MCF 10A (cell line): ENCODE measurements around the gene ADGRL1. TPM values are rescaled to one million over a fixed set of nuclear protein-coding genes. Genes with fewer than 3 reads are reported as not detected.
"Not testable (repeated sequence)": the region's sequence is repeated elsewhere in the genome, so short reads cannot be mapped to it uniquely, and the experiment has no call there.

ENCODE experiments used
- BruUV-seq: library from RNA; stranded (reverse); fragments of 400-500 nt; replicated peaks from 2 replicates; lab custom pipeline; 2021; lab: Mats Ljungman, UMichigan
- CTCF ChIA-PET: fragments of 300-600 bp; sonication (Branson Sonifier 250); formaldehyde crosslinking; extraction: SDS; loops from one replicate; lab custom pipeline; 2021; ENCODE audit warnings: antibody characterized with exemption, inconsistent platforms; lab: Yijun Ruan, JAX
- POLR2A ChIA-PET: fragments of 300-600, 350-650 bp; sonication (Branson Sonifier 250); formaldehyde crosslinking; extraction: SDS; loops from one replicate; lab custom pipeline; 2020; ENCODE audit warnings: antibody characterized with exemption, inconsistent platforms; lab: Yijun Ruan, JAX
- DNase-seq: peaks from one replicate; pipeline ENCODE4 v3.0.0-alpha.2; 2018; ENCODE audit not compliant: unreplicated experiment
- H3K27ac Mint-ChIP-seq: one replicate; pipeline ENCODE4 v1.8.0; 2022; ENCODE audit warnings: mild to moderate bottlenecking, low read depth, mixed read lengths; ENCODE audit not compliant: unreplicated experiment
- H3K27me3 Mint-ChIP-seq: one replicate; pipeline ENCODE4 v1.8.0; 2022; ENCODE audit warnings: mixed read lengths; ENCODE audit not compliant: insufficient read depth, unreplicated experiment
- H3K36me3 Mint-ChIP-seq: one replicate; pipeline ENCODE4 v1.8.0; 2022; ENCODE audit warnings: mild to moderate bottlenecking, moderate library complexity, mixed read lengths; ENCODE audit not compliant: insufficient read depth, unreplicated experiment
- H3K4me1 Mint-ChIP-seq: one replicate; pipeline ENCODE4 v1.8.0; 2022; ENCODE audit warnings: mixed read lengths; ENCODE audit not compliant: insufficient read depth, unreplicated experiment
- H3K4me3 Mint-ChIP-seq: one replicate; pipeline ENCODE4 v1.8.0; 2022; ENCODE audit warnings: mild to moderate bottlenecking, moderate library complexity, mixed read lengths; ENCODE audit not compliant: unreplicated experiment
- H3K9me3 Mint-ChIP-seq: one replicate; pipeline ENCODE4 v1.8.0; 2022; ENCODE audit warnings: mixed read lengths; ENCODE audit not compliant: unreplicated experiment
- intact Hi-C: fragments of 100-400 bp; cut with micrococcal nuclease; formaldehyde crosslinking; loops from 2 replicates; pipeline ENCODE4 v1.14.1; 2022
- total RNA-seq: library from RNA; stranded (reverse); gene quantifications from 2 replicates; pipeline ENCODE4 v1.2.3, GENCODE V29; 2022
- TF ChIP-seq, protein P1 (sequence below): fragments of 200-600 bp; IDR thresholded peaks from one replicate; pipeline ENCODE4 v1.8.0; 2022; ENCODE audit warnings: antibody characterized with exemption, mild to moderate bottlenecking; ENCODE audit not compliant: unreplicated experiment

Gene ADGRL1
- total RNA-seq, 1 experiment from 2014 or later = 15.9 TPM

DNA sequence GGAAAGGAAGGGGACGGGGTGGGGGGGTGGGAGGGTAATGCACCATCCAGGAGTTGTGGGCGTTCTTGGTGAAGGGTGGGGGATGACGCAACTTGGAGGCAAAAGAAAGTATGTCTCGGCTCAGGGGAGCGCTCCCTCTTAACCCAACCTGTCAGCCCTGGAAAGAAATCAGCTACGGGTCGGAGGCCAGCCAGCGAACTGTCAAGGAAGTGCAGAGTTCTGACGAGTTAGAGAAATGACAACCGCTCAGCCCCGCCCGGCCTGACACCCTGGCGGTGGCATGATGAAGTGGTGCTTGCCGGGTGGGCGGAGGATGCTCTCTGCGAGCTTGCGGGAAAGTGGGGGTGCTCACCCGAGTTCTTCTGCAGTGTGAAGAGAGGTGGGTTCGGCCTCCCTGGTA, 15.4 kb upstream of the ADGRL1 start:
- intact Hi-C loops, BruUV-seq, H3K4me3 Mint-ChIP-seq, H3K9me3 Mint-ChIP-seq, H3K27me3 Mint-ChIP-seq, H3K27ac Mint-ChIP-seq, H3K36me3 Mint-ChIP-seq: not testable (repeated sequence)
- DNase-seq = peak; percentile 43
- POLR2A ChIA-PET = interaction anchor here (0.7 kb wide), 1 partner anchor 108 kb away, joined by 3 read pairs; no protein-coding TSS in a partner anchor
- CTCF ChIA-PET = interaction anchor here (0.6 kb wide), 1 partner anchor 245 kb away, joined by 3 read pairs; no protein-coding TSS in a partner anchor
- TF ChIP-seq, protein P1, sequence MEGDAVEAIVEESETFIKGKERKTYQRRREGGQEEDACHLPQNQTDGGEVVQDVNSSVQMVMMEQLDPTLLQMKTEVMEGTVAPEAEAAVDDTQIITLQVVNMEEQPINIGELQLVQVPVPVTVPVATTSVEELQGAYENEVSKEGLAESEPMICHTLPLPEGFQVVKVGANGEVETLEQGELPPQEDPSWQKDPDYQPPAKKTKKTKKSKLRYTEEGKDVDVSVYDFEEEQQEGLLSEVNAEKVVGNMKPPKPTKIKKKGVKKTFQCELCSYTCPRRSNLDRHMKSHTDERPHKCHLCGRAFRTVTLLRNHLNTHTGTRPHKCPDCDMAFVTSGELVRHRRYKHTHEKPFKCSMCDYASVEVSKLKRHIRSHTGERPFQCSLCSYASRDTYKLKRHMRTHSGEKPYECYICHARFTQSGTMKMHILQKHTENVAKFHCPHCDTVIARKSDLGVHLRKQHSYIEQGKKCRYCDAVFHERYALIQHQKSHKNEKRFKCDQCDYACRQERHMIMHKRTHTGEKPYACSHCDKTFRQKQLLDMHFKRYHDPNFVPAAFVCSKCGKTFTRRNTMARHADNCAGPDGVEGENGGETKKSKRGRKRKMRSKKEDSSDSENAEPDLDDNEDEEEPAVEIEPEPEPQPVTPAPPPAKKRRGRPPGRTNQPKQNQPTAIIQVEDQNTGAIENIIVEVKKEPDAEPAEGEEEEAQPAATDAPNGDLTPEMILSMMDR = peak; percentile 21
- H3K4me1 Mint-ChIP-seq = peaks cover 21% of the 10 kb centered on the region

DNA sequence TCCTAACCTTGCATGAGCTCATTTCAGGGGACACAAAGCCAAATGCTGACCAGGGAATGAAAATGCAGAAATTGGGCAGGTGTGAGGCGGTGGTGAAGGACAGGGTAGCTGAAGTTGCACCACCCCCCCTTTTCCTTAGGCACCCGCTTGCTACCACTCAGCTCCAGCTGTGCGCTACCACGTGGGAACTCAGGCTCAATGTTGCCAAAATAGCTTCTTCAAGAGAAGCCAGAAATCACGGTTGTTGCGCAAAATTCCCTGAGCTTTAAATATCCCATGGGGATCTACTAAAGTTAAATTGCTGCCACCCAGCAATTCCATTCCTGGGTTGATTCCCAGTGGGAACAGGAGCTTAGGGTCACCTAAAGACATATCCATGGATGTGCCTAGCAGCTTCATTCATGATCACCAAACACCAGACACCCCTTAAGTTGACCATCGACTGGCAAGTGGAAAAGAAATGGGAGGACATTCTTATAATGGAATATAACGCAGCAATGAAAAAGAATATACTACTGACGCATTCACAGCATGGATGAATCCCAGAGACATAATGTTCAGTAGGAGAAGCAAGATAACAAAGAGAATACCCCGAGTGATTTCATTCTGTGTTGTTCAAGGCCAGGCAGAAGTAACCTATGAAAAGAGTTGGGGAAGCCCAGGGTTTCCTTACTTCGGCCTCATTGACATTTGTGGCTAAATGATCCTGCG, 12.8 kb upstream of the ADGRL1 start:
- H3K4me1 Mint-ChIP-seq = peaks cover 21% of the 10 kb centered on the region
- intact Hi-C loops = no loop called here

DNA sequence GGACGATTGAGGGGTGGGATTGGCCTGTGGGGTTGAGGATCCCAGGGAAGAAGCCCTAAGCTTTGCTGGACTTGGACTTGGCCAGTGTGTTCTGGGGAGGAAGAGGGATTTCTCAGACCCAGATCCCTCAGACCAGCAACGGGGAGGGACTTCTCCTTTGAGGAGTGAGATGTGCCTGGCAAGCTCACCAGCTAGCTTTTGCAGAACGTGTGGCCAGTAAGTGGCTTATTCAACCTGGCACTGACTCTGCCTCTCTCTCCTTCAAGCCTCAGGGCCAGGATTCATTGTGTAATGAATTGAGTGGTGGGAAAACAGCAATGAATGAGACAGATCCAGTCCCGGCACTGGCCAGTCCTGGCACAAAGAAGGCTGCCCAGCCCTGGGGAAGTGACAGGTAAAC, 11.9 kb upstream of the ADGRL1 start:
- H3K4me1 Mint-ChIP-seq = peaks cover 21% of the 10 kb centered on the region
- H3K36me3 Mint-ChIP-seq, H3K27me3 Mint-ChIP-seq, H3K9me3 Mint-ChIP-seq, BruUV-seq, H3K27ac Mint-ChIP-seq, H3K4me3 Mint-ChIP-seq, intact Hi-C loops: not testable (repeated sequence)
- POLR2A ChIA-PET = interaction anchor here (1.5 kb wide), 1 partner anchor 131 kb away, joined by 6 read pairs; no protein-coding TSS in a partner anchor
- peak; percentile 14 for DNase-seq
- CTCF ChIA-PET = interaction anchor here (0.6 to 3.1 kb wide), 7 partner anchors 9 to 474 kb away, joined by 3 to 30 read pairs (median 3); no protein-coding TSS in a partner anchor

More for the DNA sequence above, 12.8 kb upstream of the ADGRL1 start:
- no peaks in the 10 kb centered on the region for H3K27me3 Mint-ChIP-seq
- no peaks in the 10 kb centered on the region for H3K9me3 Mint-ChIP-seq
- no peak overlapping the region for H3K27ac Mint-ChIP-seq
- no peak overlapping the region for H3K4me3 Mint-ChIP-seq
- BruUV-seq = no TSS peak
- no peaks in the 10 kb centered on the region for H3K36me3 Mint-ChIP-seq
- DNase-seq = peak; percentile 42
- TF ChIP-seq, protein P1 = no peak
- ChIA-PET POLR2A (no interaction called here), CTCF (interaction anchor here (0.9 to 3.1 kb wide), 3 partner anchors 20 to 259 kb away, joined by 3 to 30 read pairs (median 4); no protein-coding TSS in a partner anchor)

DNA sequence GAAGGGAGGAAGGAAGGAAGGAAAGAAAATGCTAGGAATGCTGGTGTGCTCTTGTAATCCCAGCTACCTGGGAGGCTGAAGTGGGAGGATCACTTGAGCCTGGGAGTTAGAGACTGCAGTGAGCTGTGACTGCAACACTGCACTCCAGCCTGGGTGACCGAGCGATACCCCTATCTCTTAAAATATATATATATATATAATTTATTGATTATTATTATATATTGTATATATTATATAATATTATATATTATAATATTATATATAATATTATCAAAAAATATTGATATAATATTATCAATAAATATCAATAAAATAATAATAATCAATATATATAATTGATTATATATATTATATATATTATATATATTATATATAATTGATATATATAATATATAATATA, 8.6 kb upstream of the ADGRL1 start:
- TF ChIP-seq, protein P1 = no peak
- Mint-ChIP-seq H3K27ac (no peak overlapping the region), H3K27me3 (peaks cover 9% of the 10 kb centered on the region), H3K9me3 (no peaks in the 10 kb centered on the region), H3K4me3 (no peak overlapping the region), H3K4me1 (peaks cover 11% of the 10 kb centered on the region), H3K36me3 (no peaks in the 10 kb centered on the region)
- ChIA-PET CTCF (no interaction called here), POLR2A (no interaction called here)
- intact Hi-C loops = no loop called here
- DNase-seq = no peak
- BruUV-seq = no TSS peak

DNA sequence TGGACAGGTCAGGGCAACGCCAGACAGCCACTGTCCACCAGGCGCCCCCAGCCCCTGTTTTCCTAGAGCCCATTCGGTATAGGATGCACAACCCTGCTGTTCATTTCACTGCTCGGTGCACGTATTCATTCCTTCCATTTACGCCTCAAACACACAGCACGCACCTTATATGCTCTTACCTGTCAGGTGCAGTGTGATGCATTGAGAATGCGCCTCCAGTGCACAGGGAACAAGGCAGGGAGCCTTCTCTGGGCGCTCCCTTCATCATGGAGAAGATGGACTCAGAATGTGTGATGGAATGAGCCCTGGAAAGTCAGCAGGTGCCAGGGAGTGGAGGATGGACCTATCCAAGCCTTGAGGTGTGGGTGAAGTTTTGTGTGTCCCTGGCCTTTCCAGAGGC, 4.2 kb upstream of the ADGRL1 start:
- H3K27ac Mint-ChIP-seq, DNase-seq, H3K4me3 Mint-ChIP-seq, BruUV-seq, H3K36me3 Mint-ChIP-seq, POLR2A ChIA-PET, H3K9me3 Mint-ChIP-seq, H3K4me1 Mint-ChIP-seq, intact Hi-C loops, CTCF ChIA-PET: not testable (repeated sequence)
- peaks cover 29% of the 10 kb centered on the region for H3K27me3 Mint-ChIP-seq

DNA sequence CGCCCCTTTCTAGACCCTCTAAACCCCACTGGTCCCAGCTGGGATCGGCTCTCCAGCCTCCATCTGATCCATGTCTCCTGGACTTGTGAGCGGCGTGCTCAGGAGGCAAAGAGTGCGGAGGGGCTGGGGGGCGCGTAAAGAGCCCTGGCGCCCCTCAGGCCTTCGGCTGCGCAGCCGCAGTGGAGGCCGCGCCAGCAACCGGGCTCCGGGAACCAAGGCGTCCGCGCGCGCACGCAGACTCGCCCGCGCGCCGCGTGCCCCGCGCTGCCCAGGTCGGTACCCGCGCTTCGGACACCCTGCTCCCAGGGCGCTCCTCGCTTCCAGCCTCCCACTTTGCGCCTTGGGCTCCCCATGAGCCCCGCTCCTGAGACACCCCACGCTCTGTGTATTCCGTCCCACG, 3.4 kb upstream of the ADGRL1 start:
- H3K9me3 Mint-ChIP-seq, POLR2A ChIA-PET, H3K36me3 Mint-ChIP-seq, DNase-seq, H3K4me3 Mint-ChIP-seq, intact Hi-C loops, H3K27ac Mint-ChIP-seq, BruUV-seq: not testable (repeated sequence)
- Mint-ChIP-seq H3K27me3 (peaks cover 29% of the 10 kb centered on the region), H3K4me1 (peaks cover 12% of the 10 kb centered on the region)
- CTCF ChIA-PET = interaction anchor here (1.0 kb wide), 1 partner anchor 9 kb away, joined by 3 read pairs; no protein-coding TSS in a partner anchor

DNA sequence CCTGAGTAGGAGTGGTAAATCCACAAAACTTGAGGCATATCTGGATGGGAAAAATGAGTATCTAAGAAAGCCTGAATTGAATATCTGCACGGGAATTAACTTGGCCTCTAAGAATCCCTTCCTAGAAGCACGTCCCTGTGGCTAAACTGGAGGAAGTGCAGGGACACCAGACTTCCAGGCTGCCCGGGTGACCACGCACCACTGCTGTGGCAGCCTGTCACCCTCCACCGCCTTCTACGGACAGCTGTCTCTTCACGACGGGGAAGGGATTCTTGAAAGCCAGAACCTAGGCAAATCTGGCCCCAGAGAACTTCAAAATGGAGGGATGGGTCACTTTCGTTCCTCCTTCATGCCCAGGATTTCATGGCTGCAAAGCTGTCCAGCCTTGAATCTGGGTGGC, 2.5 kb upstream of the ADGRL1 start:
- POLR2A ChIA-PET, H3K27ac Mint-ChIP-seq, H3K4me3 Mint-ChIP-seq, intact Hi-C loops, H3K36me3 Mint-ChIP-seq, BruUV-seq, DNase-seq, H3K9me3 Mint-ChIP-seq: not testable (repeated sequence)
- Mint-ChIP-seq H3K4me1 (peaks cover 18% of the 10 kb centered on the region), H3K27me3 (peaks cover 29% of the 10 kb centered on the region)
- CTCF ChIA-PET = interaction anchor here (1.0 kb wide), 1 partner anchor 8 kb away, joined by 3 read pairs; no protein-coding TSS in a partner anchor
